ENCODE measurements around the gene RASAL2.

DNA sequence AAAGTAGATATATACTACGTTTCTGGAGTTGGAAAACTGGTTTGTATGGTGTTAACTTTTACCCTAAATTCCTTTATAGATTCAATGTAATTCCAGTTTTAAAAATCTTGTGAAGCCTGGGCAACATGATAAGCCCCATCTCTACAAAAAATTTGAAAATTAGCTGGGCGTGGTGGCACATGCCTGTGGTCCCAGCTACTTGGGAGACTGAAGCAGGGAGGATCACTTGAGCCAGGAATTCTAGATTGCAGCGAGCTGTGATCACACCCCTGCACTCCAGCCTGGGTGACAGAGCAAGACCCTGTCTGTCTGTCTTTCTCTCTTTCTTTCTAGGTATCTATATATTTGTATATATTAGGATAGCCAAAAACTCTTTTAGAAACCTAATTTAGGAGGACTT lies 260.9 kb downstream of the RASAL2 start:
- TF ChIP-seq GATAD2A (IDR thresholded peaks at IDR 0.05) (no peak), BRCA1 (IDR thresholded peaks at IDR 0.05) (no peak), BRCA1 (CRISPR knock-in tag; IDR thresholded peaks at IDR 0.05) (no peak), EZH2 (IDR thresholded peaks at IDR 0.05; ENCODE audit: borderline replicate concordance, low read depth, low read length) (no peak), NR2C2 (CRISPR knock-in tag; IDR thresholded peaks at IDR 0.05) (no peak), NR2C2 (tag; IDR thresholded peaks at IDR 0.05) (no peak), MTA2 (IDR thresholded peaks at IDR 0.05; ENCODE audit: low read depth) (no peak), CREB1 (IDR thresholded peaks at IDR 0.05) (no peak), CREB1 (CRISPR knock-in tag; IDR thresholded peaks at IDR 0.05) (no peak)
- TF ChIP-seq, protein P1, sequence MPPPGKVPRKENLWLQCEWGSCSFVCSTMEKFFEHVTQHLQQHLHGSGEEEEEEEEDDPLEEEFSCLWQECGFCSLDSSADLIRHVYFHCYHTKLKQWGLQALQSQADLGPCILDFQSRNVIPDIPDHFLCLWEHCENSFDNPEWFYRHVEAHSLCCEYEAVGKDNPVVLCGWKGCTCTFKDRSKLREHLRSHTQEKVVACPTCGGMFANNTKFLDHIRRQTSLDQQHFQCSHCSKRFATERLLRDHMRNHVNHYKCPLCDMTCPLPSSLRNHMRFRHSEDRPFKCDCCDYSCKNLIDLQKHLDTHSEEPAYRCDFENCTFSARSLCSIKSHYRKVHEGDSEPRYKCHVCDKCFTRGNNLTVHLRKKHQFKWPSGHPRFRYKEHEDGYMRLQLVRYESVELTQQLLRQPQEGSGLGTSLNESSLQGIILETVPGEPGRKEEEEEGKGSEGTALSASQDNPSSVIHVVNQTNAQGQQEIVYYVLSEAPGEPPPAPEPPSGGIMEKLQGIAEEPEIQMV (tag; conservative IDR thresholded peaks at IDR 0.05; ENCODE audit: low read depth), result no peak
- TF ChIP-seq, protein P2, sequence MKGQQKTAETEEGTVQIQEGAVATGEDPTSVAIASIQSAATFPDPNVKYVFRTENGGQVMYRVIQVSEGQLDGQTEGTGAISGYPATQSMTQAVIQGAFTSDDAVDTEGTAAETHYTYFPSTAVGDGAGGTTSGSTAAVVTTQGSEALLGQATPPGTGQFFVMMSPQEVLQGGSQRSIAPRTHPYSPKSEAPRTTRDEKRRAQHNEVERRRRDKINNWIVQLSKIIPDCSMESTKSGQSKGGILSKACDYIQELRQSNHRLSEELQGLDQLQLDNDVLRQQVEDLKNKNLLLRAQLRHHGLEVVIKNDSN (CRISPR knock-in tag; IDR thresholded peaks at IDR 0.05), result no peak
- TF ChIP-seq, protein P3, sequence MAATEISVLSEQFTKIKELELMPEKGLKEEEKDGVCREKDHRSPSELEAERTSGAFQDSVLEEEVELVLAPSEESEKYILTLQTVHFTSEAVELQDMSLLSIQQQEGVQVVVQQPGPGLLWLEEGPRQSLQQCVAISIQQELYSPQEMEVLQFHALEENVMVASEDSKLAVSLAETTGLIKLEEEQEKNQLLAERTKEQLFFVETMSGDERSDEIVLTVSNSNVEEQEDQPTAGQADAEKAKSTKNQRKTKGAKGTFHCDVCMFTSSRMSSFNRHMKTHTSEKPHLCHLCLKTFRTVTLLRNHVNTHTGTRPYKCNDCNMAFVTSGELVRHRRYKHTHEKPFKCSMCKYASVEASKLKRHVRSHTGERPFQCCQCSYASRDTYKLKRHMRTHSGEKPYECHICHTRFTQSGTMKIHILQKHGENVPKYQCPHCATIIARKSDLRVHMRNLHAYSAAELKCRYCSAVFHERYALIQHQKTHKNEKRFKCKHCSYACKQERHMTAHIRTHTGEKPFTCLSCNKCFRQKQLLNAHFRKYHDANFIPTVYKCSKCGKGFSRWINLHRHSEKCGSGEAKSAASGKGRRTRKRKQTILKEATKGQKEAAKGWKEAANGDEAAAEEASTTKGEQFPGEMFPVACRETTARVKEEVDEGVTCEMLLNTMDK (IDR thresholded peaks at IDR 0.05; ENCODE audit: borderline replicate concordance, insufficient read depth, low read depth, low read length, poor library complexity, severe bottlenecking), result no peak
- TF ChIP-seq, protein P4, sequence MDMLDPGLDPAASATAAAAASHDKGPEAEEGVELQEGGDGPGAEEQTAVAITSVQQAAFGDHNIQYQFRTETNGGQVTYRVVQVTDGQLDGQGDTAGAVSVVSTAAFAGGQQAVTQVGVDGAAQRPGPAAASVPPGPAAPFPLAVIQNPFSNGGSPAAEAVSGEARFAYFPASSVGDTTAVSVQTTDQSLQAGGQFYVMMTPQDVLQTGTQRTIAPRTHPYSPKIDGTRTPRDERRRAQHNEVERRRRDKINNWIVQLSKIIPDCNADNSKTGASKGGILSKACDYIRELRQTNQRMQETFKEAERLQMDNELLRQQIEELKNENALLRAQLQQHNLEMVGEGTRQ (CRISPR knock-in tag; IDR thresholded peaks at IDR 0.05), result no peak

Data from K562 (cell line).